PC-9 (cell line): ENCODE results near the gene MORN5. TPM values are rescaled to one million over a fixed set of nuclear protein-coding genes. Genes with fewer than 3 reads are reported as not detected.

Experiments
- BruUV-seq: library from RNA; stranded (reverse); fragments of 400-500 nt; replicated peaks from 2 replicates; lab custom pipeline; 2021; lab: Mats Ljungman, UMichigan
- CTCF ChIA-PET: fragments of 300-600 bp; sonication (Branson Sonifier 250); formaldehyde crosslinking; loops from one replicate; lab custom pipeline; 2022; ENCODE audit warnings: antibody characterized with exemption; lab: Charles Lee
- POLR2A ChIA-PET: fragments of 300-600 bp; sonication (Branson Sonifier 250); formaldehyde crosslinking; loops from one replicate; lab custom pipeline; 2022; ENCODE audit warnings: antibody characterized with exemption; ENCODE audit not compliant: unreplicated experiment; lab: Charles Lee
- DNase-seq, 2 experiments: peaks; one replicate each; pipeline versions ENCODE4 v3.0.0 to v3.0.0-alpha.2; 2015 to 2022; ENCODE audit warnings: mixed read lengths in 1 of 2
- H2AFZ ChIP-seq: fragments of 200-600 bp; sonication (generic); 2 replicates; pipeline ENCODE4 v1.8.1; 2017; ENCODE audit warnings: antibody characterized with exemption
- H3F3A ChIP-seq: fragments of 200-600 bp; sonication (generic); 2 replicates; pipeline ENCODE4 v1.8.1; 2017; ENCODE audit warnings: antibody characterized with exemption, mild to moderate bottlenecking, low read depth; ENCODE audit not compliant: insufficient read depth
- H3K27ac ChIP-seq: fragments of 200-600 bp; sonication (generic); 2 replicates; pipeline ENCODE4 v1.6.1; 2016; ENCODE audit warnings: mixed run types
- H3K27me3 ChIP-seq: fragments of 200-600 bp; sonication (generic); 2 replicates; pipeline ENCODE4 v1.6.1; 2016; ENCODE audit warnings: low read depth, mixed run types; ENCODE audit not compliant: insufficient read depth
- H3K36me3 ChIP-seq: fragments of 200-600 bp; sonication (generic); 2 replicates; pipeline ENCODE4 v1.6.1; 2016; ENCODE audit warnings: low read depth, mixed run types
- H3K4me1 ChIP-seq: fragments of 200-600 bp; sonication (generic); replicated peaks from 2 replicates; pipeline ENCODE4 v1.6.1; 2016; ENCODE audit warnings: mixed run types; ENCODE audit not compliant: insufficient read depth
- H3K4me2 ChIP-seq: fragments of 200-600 bp; sonication (generic); 2 replicates; pipeline ENCODE4 v1.6.1; 2017; ENCODE audit warnings: mixed run types
- H3K4me3 ChIP-seq: fragments of 200-600 bp; sonication (generic); 2 replicates; pipeline ENCODE4 v1.6.1; 2016; ENCODE audit warnings: mixed run types
- H3K79me2 ChIP-seq: fragments of 200-600 bp; sonication (generic); 2 replicates; pipeline ENCODE4 v1.6.1; 2017; ENCODE audit warnings: low read depth, mixed run types
- H3K9me2 ChIP-seq: fragments of 200-600 bp; sonication (generic); 2 replicates; pipeline ENCODE4 v1.8.1; 2017; ENCODE audit warnings: mild to moderate bottlenecking; ENCODE audit not compliant: insufficient read depth
- H3K9me3 ChIP-seq: fragments of 200-600 bp; sonication (generic); 2 replicates; pipeline ENCODE4 v1.8.1; 2016; ENCODE audit warnings: low read depth; ENCODE audit not compliant: insufficient read depth
- H4K20me1 ChIP-seq: fragments of 200-600 bp; sonication (generic); 2 replicates; pipeline ENCODE4 v1.8.1; 2017; ENCODE audit not compliant: insufficient read depth
- CTCF ChIP-seq: fragments of 200-600 bp; sonication (generic); conservative IDR thresholded peaks from 2 replicates; pipeline ENCODE4 v1.6.1; 2017; ENCODE audit warnings: mixed run types, antibody characterized with exemption, mild to moderate bottlenecking, moderate library complexity
- EZH2 ChIP-seq: fragments of 200-600 bp; sonication (generic); IDR thresholded peaks from 2 replicates; pipeline ENCODE4 v1.8.0; 2017; ENCODE audit warnings: antibody characterized with exemption, low read depth
- intact Hi-C: fragments of 100-400 bp; cut with micrococcal nuclease; formaldehyde crosslinking; loops from one replicate; pipeline ENCODE4 v1.10.0; 2022; ENCODE audit not compliant: unreplicated experiment
- total RNA-seq: library from RNA; stranded (reverse); gene quantifications from 2 replicates; pipeline ENCODE4 v1.2.3, GENCODE V29; 2021

Gene MORN5
- total RNA-seq, 1 experiment from 2014 or later = not detected

DNA sequence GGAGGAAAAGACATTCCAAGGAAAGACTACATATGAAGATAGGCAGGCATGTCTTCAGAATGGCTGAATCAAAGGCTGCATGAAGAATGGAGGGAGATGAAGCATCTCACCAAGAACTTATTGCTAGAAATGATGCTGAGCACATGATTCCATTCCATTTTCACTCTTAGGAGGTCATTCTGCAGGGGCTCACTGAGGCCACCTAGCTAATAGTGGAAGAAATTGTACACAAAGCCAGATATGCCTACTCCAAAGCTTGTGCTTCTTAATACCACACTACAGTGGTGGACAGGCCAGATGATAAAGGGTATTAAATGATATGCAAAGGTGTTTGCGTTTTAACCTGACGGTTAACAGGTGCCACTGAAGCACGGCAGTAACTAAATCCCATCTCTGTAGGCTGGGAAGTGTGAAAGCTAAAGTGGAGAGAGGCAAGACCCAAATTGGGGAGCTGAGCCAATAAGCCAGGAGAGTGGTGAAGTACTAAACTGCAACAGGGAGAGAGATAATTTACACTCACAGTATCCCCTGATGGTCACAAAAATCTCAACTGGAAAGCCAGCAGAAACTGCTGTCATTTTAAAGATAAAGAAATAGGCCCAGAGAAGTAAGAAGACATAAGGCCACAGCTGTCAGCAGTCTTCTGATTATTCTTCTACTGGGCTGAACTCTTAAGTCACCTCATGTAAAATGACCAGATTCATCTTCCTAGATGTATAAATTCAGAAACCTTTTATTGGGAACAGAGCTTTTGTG lies 14.7 kb upstream of the MORN5 start:
- Histone ChIP-seq H3K27ac (no peak overlapping the region), H3K36me3 (peaks cover 6% of the 10 kb centered on the region; the same call in 1 of the 2 replicates), H3K4me1 (no peaks in the 10 kb centered on the region), H2AFZ (no peak overlapping the region), H3K4me2 (no peak overlapping the region), H3K4me3 (no peak overlapping the region), H3K9me3 (no peaks in the 10 kb centered on the region), H3K79me2 (no peaks in the 10 kb centered on the region), H4K20me1 (peaks cover 4% of the 10 kb centered on the region), H3F3A (no peaks in the 10 kb centered on the region), H3K9me2 (no peaks in the 10 kb centered on the region), H3K27me3 (no peaks in the 10 kb centered on the region)
- ChIA-PET CTCF (interaction anchor here (1.4 kb wide), 1 partner anchor 46 kb away, joined by 3 read pairs; no protein-coding TSS in a partner anchor), POLR2A (interaction anchor here (0.6 kb wide), 1 partner anchor 311 kb away, joined by 3 read pairs; no protein-coding TSS in a partner anchor)
- intact Hi-C loops = no loop called here
- no TSS peak for BruUV-seq
- TF ChIP-seq EZH2 (no peak), CTCF (no peak; the same call in 1 of the 2 replicates)
- no peak for DNase-seq

- ChIA-PET CTCF (interaction anchor here (1.4 kb wide), 1 partner anchor 47 kb away, joined by 3 read pairs; no protein-coding TSS in a partner anchor), POLR2A (no interaction called here)
- H3K4me3 ChIP-seq = no peak overlapping the region
- no peaks in the 10 kb centered on the region for H3K27me3 ChIP-seq
- TF ChIP-seq CTCF (no peak), EZH2 (no peak)
- H3K4me1 ChIP-seq = no peaks in the 10 kb centered on the region
- no peaks in the 10 kb centered on the region for H3K79me2 ChIP-seq
- no peak overlapping the region for H3K4me2 ChIP-seq
- peaks cover 6% of the 10 kb centered on the region; the same call in 1 of the 2 replicates for H3K36me3 ChIP-seq
- H3K27ac ChIP-seq = no peak overlapping the region
- H3F3A ChIP-seq = no peaks in the 10 kb centered on the region
- H3K9me3 ChIP-seq = no peaks in the 10 kb centered on the region
- intact Hi-C loops = no loop called here
- H4K20me1 ChIP-seq = peaks cover 4% of the 10 kb centered on the region
- H3K9me2 ChIP-seq = no peaks in the 10 kb centered on the region
- H2AFZ ChIP-seq = no peak overlapping the region
- no TSS peak for BruUV-seq
- DNase-seq = no peak
These were observed 14.2 kb upstream of the MORN5 start for GRCh38 chr9:122145592-122145863.

DNA sequence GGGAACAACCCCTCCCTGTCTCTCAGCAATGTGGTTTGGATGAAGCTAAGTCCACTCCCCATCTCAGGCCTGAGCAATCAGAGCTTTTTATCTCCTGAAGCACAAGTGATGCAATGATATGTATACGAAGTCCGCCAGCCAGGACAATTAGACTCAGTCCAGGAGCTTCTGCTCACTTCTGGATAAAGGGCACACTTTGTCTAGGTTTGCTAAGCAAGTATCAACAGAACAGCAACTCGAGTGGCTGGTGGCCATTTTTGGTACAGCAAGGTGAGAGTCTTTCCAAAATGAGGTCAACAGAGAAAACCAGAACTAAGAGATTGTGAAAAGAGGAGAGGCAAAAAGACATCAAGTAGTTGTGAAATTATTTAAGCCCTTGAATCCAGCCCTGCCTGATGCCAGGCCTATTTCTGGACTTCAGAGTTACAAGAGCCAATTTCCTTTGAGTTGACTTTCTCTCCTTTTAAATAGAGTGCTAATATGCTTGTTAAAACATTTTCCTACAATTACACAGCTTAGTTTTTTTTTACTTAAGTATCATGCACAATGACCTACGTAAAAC lies 8.4 kb upstream of the MORN5 start:
- no peak overlapping the region for H3K4me2 ChIP-seq
- TF ChIP-seq EZH2 = no peak
- TF ChIP-seq CTCF = no peak
- H3K9me2 ChIP-seq = no peaks in the 10 kb centered on the region
- no peak overlapping the region for H2AFZ ChIP-seq
- no peak overlapping the region for H3K27ac ChIP-seq
- H3K79me2 ChIP-seq = peaks cover 20% of the 10 kb centered on the region
- H3K9me3 ChIP-seq = no peaks in the 10 kb centered on the region
- no TSS peak for BruUV-seq
- CTCF ChIA-PET = no interaction called here
- H3K4me1 ChIP-seq = no peaks in the 10 kb centered on the region
- POLR2A ChIA-PET = no interaction called here
- intact Hi-C loops = no loop called here
- H3K4me3 ChIP-seq = no peak overlapping the region
- DNase-seq = no peak
- peaks cover 8% of the 10 kb centered on the region; the same call in 1 of the 2 replicates for H3K36me3 ChIP-seq
- peaks cover 12% of the 10 kb centered on the region for H4K20me1 ChIP-seq
- H3F3A ChIP-seq = no peaks in the 10 kb centered on the region
- no peaks in the 10 kb centered on the region for H3K27me3 ChIP-seq
